Activated T-helper 1 cell treated with anti-CD3 and anti-CD28 coated beads, Interleukin-2, amount 50 U/mL, for 16 hours (primary cell): ENCODE data around the gene VAV2.

ENCODE experiments used
- DNase-seq, 2 donors: peaks; one replicate each; pipeline ENCODE4 v3.0.0-alpha.2; 2020; ENCODE audit warnings: low read depth in 1 of 2, low spot score in 1 of 2

Gene VAV2

DNA sequence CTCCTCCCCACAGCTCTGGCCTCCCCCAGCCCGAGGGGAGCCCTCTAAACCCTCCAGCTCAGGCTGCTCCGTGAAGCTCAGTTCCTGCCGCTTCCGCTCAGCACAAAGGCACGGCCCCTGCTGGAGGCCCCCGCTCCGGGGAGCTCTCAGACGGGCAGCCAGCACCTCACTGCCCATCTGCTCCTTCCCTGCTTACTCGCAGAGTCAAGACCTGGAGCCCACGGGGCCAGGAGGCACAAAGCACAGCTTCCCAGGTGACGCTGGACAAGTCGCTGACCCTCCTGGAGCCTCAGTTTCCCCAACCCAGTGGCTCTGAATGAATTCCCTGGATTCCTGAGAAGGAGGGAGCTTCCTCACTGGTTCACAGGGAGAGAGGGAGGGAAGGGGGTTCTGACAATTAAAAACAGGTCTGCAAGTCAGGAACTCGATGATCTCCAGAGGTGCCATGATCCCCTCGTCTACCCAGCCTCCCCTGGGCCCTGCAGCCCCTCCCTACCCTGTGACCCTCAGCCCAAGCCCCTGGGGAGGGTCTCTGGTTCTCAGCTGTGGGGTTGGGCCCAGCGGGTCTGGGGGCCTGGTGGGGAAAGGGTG lies 36.2 kb downstream of the VAV2 start:
- DNase-seq = no peak

DNA sequence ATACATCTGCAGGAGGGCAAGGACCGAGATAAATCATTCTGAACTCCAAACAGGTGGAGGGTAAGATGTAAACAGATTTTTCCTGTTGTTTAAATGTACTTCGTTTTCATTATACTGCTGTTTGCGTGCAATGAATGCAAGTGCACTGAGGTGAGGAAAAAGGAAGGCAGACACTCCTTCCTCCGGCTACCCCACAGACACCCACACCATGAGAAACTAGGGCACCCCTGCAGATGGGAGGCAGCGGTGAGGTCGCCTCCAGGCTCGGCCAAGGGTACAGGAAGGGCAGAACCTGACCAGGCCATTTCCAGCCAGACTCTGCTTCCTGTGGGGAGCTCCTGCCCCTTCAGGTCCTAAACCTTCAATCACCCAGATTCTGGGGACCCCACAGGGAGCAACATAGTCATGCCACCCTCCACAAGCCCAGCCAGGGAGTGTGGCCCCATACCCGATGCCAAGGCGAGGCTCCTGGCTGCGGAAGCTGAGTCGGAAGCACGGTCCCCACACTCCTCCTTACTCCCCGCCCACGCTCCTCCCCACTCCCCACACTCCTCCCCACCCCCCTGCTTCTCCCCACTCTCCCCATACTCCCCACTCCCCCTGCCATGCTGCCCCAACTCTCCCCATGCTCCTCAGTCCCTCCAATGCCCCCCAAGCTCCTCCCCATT lies 37.1 kb downstream of the VAV2 start:
- DNase-seq = no peak

DNA sequence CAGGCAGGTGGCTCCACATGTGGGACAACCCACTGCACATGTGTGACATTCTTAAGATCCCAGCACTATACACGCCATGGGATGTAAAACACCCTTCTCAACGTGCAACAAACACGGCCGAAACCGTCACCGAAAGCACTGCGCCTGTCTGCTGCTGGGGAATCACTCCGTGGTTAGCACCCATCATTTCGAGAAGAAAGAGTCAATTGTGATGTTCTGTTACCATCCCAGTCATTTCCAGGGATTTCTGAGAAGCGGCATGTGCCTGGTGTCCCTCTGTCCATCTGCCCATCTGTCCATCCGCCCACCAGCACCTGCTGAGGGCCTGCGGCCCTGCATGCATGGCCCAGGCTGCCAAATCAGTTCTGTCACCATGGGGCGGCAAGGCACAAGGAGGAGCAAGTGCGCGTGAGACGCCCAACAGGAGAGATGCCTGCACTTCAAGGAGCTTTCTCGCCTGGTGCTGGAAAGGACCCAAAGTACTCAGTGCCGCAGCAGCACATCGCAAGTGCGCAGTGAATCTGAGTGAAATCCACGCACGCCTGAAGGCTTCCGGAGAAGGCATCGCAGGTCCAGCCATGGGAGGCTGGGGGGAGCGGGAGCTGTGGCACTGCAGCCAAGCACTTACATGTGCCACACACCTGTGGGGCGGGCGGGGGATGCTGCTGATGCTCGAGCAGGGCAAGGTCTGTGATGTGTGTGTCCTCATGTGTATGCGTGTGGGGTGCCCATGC lies 38.0 kb downstream of the VAV2 start:
- DNase-seq = no peak

DNA sequence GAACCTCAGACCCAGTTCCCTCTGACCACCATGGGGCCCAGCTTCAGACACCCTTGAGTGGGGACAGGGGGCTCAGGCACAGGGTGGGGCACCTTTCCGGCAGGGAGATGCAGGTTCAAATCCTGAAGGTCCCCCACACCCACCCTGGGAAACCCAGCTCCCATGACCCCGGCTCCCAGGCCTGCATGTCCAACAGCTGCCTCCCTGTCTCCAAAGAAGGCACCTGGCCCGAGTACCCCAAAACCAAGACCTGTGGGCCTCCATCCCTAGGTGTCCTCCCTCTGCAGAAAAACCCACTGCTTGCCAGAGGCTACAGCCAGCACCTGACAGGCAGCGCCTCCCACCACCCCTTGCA lies 38.5 kb downstream of the VAV2 start:
- no peak for DNase-seq

DNA sequence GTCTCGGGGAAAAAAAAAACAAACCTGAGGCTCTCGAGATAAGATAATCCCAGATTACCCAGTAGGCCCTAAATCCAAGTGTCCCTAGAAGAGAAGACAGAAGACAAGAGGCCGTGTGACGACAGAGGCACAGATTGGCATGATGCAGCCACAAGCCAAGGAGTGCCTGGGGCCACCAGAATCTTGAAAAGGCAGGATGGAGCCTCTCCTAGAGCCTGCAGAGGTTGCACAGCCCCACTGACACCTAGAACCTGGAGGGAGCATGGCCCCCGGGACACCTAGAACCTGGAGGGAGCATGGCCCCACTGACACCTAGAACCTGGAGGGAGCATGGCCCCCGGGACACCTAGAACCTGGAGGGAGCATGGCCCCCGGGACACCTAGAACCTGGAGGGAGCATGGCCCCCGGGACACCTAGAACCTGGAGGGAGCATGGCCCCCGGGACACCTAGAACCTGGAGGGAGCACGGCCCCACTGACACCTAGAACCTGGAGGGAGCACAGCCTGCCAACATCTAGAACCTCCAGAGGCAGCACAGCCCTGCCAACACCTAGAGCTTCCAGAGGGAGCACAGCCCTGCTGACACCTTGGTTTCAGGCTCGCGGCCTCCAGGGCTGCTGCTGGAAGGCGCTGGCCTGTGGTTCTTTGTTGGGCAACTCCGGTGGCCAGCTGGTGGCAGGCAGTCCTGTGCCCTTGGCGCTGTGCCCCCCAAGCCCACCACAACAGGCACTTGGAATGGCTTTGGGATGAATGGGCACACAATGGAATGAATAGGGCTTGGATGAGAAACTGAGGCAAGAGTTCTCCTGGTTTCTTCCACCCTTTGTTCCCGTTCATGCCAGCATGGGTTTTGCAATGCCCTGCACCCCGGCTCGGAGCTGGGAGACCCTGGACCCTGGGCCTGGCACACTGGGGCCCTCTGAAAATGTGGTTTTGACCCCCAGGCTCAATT lies 39.2 kb downstream of the VAV2 start:
- DNase-seq = no peak

DNA sequence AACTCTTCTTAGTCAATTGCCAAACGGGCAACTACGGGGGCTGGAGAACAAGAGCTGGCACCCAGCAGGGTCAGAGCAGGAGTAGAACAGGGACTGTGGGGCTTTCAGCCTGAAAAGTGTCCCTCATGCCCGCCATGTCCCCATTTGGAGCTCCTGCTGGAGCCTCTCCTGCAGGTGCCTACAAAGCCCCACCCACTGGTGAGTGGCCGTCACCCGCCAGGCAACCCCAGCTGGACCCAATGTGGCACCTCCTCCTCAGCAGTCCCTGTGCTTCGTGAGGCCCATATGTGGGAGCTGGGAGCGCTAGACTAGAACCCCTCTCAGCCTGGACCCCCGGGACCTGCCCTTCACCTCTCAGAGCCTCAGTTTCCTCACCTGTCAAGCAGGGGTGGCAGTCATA lies 40.9 kb downstream of the VAV2 start:
- no peak for DNase-seq

DNA sequence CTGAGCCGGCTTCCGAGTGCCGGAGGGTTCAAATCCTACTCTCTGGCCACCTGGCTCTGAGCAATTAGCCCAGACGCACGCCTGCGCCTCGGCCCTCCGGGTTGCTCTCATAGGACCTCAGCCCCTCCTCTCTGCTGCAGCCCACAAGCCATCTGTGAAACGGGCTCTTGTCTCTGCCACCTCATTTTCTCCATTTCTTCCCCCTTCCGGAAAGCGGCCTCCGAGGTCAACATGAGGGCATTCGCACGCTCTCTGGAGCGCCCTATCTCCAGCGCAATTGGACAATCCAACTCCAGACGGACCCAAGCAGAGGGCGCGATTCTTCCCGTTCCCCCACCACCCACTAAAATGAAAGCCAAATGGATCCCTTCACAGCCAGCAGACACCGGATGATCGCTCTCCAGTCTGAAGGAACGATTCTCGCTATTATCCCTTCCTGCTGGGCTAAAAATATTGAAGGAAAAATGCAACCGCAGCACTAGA lies 41.5 kb downstream of the VAV2 start:
- DNase-seq = no peak

DNA sequence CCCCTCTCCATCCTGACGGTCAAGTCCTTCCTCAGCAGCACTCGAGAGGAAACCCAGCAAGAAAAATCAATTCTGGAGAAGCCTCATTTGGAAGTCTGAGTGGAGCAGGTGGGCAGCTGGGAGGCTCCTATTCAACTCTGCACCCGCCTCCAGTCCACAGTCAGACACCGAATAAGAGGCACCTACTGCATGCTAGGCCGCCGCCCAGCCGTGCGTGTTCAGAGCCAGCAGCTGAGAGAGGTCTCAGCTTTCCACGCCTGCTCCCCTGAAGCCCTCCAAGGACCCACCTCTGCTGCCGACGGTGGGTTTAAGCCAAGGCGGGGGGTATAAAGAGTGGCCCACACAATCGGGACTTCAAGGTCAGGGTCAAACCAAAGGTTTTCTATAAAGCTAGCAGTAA lies 41.9 kb downstream of the VAV2 start:
- no peak for DNase-seq

DNA sequence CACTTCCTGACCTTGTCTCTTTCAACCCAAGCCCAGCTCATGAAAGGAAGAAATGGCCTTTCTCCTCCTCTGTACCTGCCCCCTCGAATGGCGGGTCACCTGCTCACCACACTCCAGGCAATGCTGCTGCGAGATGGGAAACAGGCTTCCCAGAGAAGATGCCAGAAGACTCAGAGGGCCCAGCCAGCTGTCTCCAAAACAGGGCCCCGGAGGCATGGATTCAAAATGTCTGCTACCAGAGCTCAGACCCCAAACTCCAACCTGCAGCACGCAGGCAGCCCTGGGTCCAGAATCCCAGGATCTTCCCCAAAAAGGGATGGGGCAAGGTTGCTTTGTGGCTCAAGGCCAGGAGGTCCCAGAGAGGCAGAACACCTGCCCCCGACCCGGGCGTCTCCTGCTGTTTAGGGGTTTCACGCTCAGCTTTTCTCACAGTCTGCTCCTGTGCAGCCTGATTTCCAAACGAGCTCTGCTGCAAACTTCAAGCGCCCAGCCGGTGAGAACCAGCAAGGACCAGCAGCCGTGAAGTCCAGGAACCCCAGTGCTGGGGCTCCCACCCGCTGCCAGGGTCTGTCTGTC lies 42.5 kb downstream of the VAV2 start:
- no peak for DNase-seq

DNA sequence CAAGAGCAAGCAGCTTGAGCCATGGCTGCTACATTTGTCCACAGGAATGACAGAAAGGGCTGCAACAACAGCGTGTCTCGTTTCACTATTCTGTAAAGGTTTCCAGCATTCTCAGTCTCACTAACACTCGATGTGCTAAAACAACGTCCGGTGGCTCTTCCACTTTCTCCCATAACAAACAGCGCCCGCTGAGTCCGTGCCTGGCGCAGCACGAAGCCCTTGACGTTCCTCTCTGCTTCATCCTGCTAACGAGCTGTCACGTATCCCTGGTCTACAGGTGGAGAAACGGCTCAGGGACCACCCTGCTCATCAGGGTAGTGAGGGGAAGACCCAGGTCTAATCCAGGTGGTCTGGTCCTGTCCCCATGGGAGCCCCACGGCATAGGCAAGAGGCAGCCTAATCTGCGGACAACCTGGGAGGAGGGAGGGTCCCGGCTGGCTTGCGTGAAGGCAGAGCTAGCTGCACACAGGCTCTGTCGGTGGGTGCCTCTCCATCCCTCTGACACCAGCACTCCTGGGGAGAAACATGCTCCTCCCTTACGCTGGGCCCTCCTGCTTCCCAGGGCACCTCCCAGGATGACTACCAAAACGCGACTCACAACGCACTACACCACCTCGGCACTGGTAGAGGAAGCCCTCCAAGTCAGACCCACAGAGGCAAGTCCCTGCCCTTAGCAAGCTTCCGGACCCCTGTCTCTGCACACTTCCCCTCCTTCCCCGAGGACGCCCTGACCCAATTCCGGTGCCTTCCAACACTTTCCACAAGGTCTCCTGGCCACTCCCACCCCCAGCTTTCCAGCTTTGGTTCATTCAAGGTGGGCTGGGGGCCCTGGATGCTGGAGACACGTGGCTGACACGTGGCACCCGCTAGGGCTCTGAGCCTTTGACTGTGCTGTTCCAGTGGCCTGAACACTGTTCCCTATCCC lies 43.3 kb downstream of the VAV2 start:
- no peak for DNase-seq

DNA sequence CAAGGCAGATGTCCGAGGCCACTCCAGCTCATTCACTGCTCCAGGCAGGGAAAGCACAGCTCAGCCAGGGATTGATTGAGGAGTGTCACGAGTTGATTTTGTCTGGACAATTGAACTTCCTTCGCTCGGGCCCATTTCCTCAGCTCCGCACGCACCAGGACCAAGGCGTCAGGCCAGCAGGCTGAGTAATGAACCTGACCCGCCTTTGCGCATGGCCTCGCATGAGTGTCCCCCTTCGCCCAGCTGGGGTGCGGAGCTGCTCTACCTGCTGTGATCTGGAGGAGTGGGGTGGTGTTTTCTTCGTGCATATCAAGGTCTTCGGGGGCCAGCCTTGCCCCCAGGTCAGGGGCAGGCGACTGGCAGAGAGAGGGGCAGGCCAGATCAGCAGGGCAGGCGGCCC lies 44.0 kb downstream of the VAV2 start:
- DNase-seq = no peak

DNA sequence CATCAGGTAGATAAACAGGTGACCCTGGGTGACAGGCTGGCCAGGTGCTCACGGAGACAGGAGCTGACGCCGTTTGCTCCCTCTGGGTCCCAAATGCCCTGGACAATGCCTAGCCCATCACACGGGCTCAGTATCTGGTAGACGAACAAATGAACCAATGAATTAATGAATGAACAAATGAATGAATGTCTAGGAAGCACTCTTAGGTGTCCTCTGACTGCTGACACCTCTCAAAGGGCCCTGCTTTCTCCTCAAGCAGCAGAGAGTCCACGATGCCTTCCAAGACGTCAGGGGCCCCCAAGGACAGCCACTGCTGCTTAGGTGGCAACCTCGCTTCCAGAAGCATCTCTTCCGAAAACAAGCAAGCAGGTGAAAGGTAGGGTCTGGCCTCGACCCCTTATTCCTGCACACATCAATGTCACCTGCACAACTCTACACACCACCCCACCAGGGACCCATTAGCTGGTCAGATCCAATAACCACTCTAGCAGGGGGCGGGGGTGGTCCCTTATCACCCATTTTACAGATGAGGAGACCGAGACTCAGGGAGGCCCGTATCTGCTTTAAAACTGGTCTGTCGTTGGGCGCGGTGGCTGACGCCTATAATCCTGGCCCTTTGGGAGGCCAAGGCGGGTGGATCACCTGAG lies 45.2 kb downstream of the VAV2 start:
- no peak for DNase-seq

DNA sequence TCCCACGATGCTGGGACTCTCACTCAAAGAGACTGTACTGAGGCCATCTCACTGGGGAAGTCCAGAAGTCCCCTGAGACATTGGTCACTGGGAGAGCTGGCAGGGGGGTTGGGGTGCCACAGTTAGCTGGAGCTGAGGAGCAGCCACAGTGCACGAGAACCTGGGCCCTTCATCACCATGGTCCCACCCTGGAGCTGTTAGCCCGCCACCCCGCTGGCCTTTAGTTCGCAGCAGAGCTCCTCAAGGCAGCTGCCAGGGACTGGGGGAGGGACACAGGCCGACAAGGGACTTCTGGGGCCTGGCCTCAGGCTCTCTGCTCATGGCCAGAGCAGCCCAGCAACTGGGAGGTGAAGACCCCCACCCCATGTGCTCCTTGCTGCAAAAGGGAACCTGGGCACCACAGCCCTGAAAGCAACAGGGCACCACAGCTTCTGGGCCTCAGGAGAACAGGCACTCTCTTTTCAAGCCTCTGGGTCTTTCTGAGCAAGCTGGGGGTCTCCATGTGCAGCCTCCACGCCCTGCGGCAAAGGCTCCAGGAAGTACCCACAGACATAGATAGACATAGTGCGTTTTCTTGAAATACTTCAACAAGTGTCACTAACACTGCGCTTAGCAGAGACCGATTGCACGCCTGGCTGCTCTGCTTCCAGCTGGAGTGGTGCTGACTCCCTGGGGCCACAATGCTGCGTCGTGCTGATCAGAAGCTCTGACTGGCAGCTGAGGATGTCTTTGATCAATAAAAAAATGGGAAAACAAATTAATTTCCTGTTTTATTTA lies 46.0 kb downstream of the VAV2 start:
- DNase-seq = no peak

DNA sequence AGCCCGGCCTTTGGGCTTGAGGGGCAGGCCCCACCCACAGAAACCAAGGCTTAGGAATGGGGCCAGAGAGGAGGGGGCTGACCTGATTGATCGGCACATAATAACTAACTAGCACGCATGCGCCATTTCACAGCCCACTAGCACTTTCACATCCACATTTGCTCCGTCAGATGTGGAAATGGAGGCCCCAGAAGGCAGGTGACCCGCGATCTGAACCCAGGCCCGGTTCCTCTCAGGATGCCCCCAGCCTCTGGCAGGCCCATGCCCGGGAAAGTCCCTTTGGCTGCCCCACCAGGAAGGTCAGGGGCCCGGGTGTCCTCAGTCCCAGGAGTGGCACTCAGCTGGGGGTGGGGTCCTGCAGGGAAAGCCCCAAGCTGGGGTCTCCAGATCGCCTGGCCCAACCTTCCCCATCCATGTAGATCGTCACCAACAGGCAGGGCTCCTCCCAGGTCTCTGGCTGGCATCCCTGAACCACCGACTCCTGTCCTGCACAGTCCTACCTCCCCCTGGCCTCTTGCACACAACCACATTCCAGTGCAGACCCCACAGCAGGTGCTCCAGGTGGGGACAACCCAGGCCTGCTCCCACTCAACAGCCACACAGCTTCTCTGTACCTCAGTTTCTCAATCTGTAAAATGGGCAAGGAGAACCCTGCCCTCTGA lies 46.7 kb downstream of the VAV2 start:
- DNase-seq = no peak

DNA sequence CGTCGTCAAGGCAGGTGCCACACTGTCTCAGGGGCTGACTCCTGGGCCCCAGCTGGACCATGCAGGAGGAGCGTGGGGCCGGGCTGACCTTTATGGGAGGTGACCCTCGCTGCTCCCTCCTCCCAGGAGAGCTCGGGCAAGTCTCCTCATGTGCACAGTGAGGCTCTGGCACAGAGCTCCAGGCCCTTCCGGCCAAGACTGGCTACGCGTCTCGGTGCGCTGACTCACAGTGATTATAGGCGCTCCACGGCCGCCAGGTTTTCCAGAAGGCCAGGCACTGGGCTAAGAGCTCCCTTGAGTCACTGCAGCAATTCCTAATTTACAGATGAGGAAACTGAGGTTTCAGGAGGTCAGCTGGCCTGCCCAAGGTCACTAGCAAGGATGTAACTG lies 47.4 kb downstream of the VAV2 start:
- no peak for DNase-seq

DNA sequence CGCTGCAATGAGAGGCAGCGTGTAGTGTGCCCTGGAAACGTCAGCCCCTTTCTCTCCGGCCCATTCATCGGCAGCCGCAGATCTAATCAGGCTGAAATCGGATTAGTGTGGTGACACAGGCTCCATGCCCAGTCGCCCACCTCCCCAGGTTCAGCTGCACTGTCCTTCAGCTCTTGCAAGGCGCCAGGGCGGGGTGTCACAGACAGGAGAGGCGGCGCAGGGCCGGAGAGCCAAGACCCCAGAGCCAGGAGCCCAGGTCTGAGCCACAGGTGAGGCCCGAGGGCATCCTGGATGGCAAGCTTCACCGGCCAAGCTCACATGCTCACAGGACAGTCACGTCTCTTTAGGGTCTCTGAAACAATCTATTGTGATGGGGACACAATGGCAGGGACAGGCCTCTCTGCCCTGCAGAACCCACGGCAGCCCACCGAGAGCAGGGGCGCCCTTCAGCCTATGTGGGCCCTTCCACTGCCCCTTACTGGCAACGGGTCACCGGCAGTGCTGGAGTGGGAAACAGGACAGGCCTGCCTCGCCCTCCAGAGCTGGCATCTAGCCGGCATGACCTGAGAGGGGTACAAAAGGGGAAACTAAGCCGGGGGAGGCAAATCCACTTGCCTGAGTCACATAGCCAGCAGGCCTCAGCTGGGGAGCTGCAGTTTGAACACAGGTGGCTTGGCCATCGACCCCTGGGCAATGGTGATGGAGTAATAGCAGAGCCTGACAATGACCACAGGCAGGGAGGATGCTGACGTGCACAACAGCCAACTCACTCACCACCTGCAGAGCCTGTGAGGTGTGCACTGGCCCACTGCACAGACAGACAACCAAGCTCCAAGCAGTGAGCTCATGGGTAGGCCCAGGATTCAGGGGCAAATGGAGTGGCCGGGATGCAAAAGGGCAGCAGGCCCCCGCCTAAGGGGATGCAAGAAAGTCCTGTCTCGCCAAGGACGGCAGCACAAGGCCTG lies 48.1 kb downstream of the VAV2 start:
- no peak for DNase-seq
